ENCODE measurements around the gene CRISPLD2. TPM values are rescaled to one million over a fixed set of nuclear protein-coding genes. Genes with fewer than 3 reads are reported as not detected.

Gene CRISPLD2
- total RNA-seq, 3 donors from 2014 or later (not counting 1 experiment from before 2014, with no cell fraction given), result 0.86 to 6.3 TPM; not detected in 1

- no peak overlapping the region for H3K27ac ChIP-seq (ENCODE audit: low read length)
- no peaks in the 10 kb centered on the region for H3K9me3 ChIP-seq (ENCODE audit: control insufficient read depth, insufficient read depth, low read length)
- Mint-ChIP-seq H3K27ac (no peak overlapping the region), H3K4me1 (no peaks in the 10 kb centered on the region), H3K27me3 (ENCODE audit: low read depth in 2 of 2) (no peaks in the 10 kb centered on the region), H3K36me3 (peaks cover 24% of the 10 kb centered on the region), H3K9me3 (no peaks in the 10 kb centered on the region), H3K4me3 (no peak overlapping the region)
- 95% methylated on average over 12 of the region's 12 CpGs for WGBS (ENCODE audit: insufficient coverage)
- no peaks in the 10 kb centered on the region for H3K27me3 ChIP-seq (ENCODE audit: control insufficient read depth, insufficient read depth, low read length)
- no peaks in the 10 kb centered on the region for H3K4me1 ChIP-seq (ENCODE audit: control insufficient read depth, insufficient read depth, low read length)
- no peak overlapping the region for H3K4me3 ChIP-seq (ENCODE audit: low read length)
- peaks cover 32% of the 10 kb centered on the region for H3K36me3 ChIP-seq (ENCODE audit: control insufficient read depth, insufficient read depth, low read length)
- ATAC-seq (no peak), DNase-seq (no peak)
- intact Hi-C loops (cut with micrococcal nuclease), result no loop called here
- no peak for TF ChIP-seq CTCF (IDR thresholded peaks at IDR 0.05)
These were observed 39.0 kb upstream of the CRISPLD2 start for GRCh38 chr16:84780544-84781376.

GRCh38 chr16:84782846-84783245, 36.9 kb upstream of the CRISPLD2 start:
- no peaks in the 10 kb centered on the region for H3K9me3 ChIP-seq (ENCODE audit: control insufficient read depth, insufficient read depth, low read length)
- Mint-ChIP-seq H3K27ac (no peak overlapping the region), H3K27me3 (ENCODE audit: low read depth in 2 of 2) (no peaks in the 10 kb centered on the region), H3K4me1 (no peaks in the 10 kb centered on the region), H3K36me3 (peaks cover 24% of the 10 kb centered on the region), H3K4me3 (no peak overlapping the region), H3K9me3 (no peaks in the 10 kb centered on the region)
- no peaks in the 10 kb centered on the region for H3K4me1 ChIP-seq (ENCODE audit: control insufficient read depth, insufficient read depth, low read length)
- WGBS (ENCODE audit: insufficient coverage), result 93% methylated on average over 2 of the region's 2 CpGs
- H3K36me3 ChIP-seq (ENCODE audit: control insufficient read depth, insufficient read depth, low read length), result peaks cover 17% of the 10 kb centered on the region
- no peaks in the 10 kb centered on the region for H3K27me3 ChIP-seq (ENCODE audit: control insufficient read depth, insufficient read depth, low read length)
- no peak overlapping the region for H3K27ac ChIP-seq (ENCODE audit: low read length)
- intact Hi-C loops (cut with micrococcal nuclease), result no loop called here
- no peak for TF ChIP-seq CTCF (IDR thresholded peaks at IDR 0.05)
- no peak for DNase-seq
- ATAC-seq, result no peak
- H3K4me3 ChIP-seq (ENCODE audit: low read length), result no peak overlapping the region

DNA sequence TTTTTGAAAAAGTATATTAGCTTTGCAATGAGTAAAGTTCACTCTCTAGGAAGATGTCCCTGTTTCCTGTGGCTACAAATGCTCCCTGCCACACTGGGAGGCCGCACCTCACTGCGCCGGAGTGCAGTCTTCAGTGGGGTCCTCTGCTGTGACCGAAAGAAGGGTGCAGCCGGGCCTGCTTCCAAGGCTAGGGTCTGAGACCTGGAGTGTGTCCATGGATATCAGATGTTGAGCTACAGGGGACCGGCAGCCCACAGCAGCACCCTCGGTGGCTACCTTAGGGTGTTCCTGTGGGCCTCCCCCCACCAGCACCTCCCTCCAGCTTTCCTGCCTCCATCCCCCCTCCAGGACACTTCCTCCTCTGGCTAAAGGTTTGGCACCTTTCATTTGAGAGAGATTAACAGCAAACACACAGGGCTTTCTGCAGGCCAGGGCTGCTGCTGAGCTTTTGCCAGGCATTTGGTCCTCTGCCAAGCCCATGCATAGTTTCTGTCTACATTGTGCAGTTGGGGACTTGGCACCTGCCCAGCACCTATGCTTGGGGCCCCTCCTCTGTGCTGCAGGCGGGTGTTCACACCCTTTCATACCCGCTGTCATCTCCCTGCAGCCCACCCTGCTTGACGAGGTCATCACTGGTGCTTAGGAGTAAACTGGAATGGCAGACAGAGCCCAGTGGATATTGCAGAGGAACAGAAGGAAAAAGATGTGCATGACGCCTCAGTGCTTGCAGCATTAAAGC, 33.8 kb upstream of the CRISPLD2 start:
- no peak for DNase-seq
- TF ChIP-seq CTCF (IDR thresholded peaks at IDR 0.05), result no peak
- no peak for ATAC-seq
- Mint-ChIP-seq H3K4me3 (no peak overlapping the region), H3K36me3 (no peaks in the 10 kb centered on the region), H3K4me1 (no peaks in the 10 kb centered on the region), H3K9me3 (no peaks in the 10 kb centered on the region), H3K27me3 (ENCODE audit: low read depth in 2 of 2) (no peaks in the 10 kb centered on the region), H3K27ac (no peak overlapping the region)
- H3K9me3 ChIP-seq (ENCODE audit: control insufficient read depth, insufficient read depth, low read length), result no peaks in the 10 kb centered on the region
- H3K4me3 ChIP-seq (ENCODE audit: low read length), result no peak overlapping the region
- H3K27ac ChIP-seq (ENCODE audit: low read length), result no peak overlapping the region
- intact Hi-C loops (cut with micrococcal nuclease), result no loop called here
- WGBS (ENCODE audit: insufficient coverage), result 81% methylated on average over 11 of the region's 11 CpGs
- H3K4me1 ChIP-seq (ENCODE audit: control insufficient read depth, insufficient read depth, low read length), result no peaks in the 10 kb centered on the region
- no peaks in the 10 kb centered on the region for H3K36me3 ChIP-seq (ENCODE audit: control insufficient read depth, insufficient read depth, low read length)
- no peaks in the 10 kb centered on the region for H3K27me3 ChIP-seq (ENCODE audit: control insufficient read depth, insufficient read depth, low read length)

All from natural killer cell (primary cell).